ENCODE data around the gene ATL1. TPM values are rescaled to one million over a fixed set of nuclear protein-coding genes. Genes with fewer than 3 reads are reported as not detected.
"Not testable (repeated sequence)": the region's sequence is repeated elsewhere in the genome, so short reads cannot be mapped to it uniquely, and the experiment has no call there.

Gene ATL1
- polyA plus RNA-seq, 6 donors from 2014 or later = 2.1 to 7.1 (median 5.2) TPM

- Mint-ChIP-seq H3K4me1 (peaks cover 39 to 63% (median 54%) of the 10 kb centered on the region in 3 donors), H3K27me3 (no peaks in the 10 kb centered on the region), H3K9me3 (peaks cover 0 to 1% (median 0%) of the 10 kb centered on the region in 7 donors), H3K4me3 (no peak overlapping the region), H3K27ac (peak overlapping the region in 1 of 6 donors; percentile 47), H3K36me3 (peaks cover 22 to 26% of the 10 kb centered on the region in 2 donors)
- DNase-seq (no peak), ATAC-seq (ENCODE audit: low read depth in 2 of 2) (no peak)
Measured at GRCh38 chr14:50658203-50658602, 98.3 kb downstream of the ATL1 start.

- peaks cover 29 to 34% of the 10 kb centered on the region in 2 donors for H3K36me3 Mint-ChIP-seq
- DNase-seq = no peak
- no peak overlapping the region for H3K4me3 Mint-ChIP-seq
- ATAC-seq (ENCODE audit: low read depth in 2 of 2) = no peak
- peak overlapping the region in 4 of 6 donors; percentile 69 to 87 (median 78) for H3K27ac Mint-ChIP-seq
- H3K4me1 Mint-ChIP-seq = peaks cover 42 to 61% (median 58%) of the 10 kb centered on the region in 3 donors
- no peaks in the 10 kb centered on the region for H3K27me3 Mint-ChIP-seq
- peaks cover 0 to 1% (median 0%) of the 10 kb centered on the region in 7 donors for H3K9me3 Mint-ChIP-seq
Measured at GRCh38 chr14:50659327-50659974, 99.5 kb downstream of the ATL1 start.

- H3K27ac Mint-ChIP-seq = peak overlapping the region in 2 of 6 donors; percentile 36 to 38
- H3K9me3 Mint-ChIP-seq; ATAC-seq (ENCODE audit: low read depth in 2 of 2); DNase-seq; H3K27me3 Mint-ChIP-seq: not testable (repeated sequence)
- peaks cover 29 to 49% (median 49%) of the 10 kb centered on the region in 3 donors for H3K4me1 Mint-ChIP-seq
- peaks cover 29 to 32% of the 10 kb centered on the region in 2 donors for H3K36me3 Mint-ChIP-seq
- H3K4me3 Mint-ChIP-seq = peak overlapping the region in 6 of 8 donors; percentile 5 to 54 (median 45)
Measured at GRCh38 chr14:50664579-50664978, 104.6 kb downstream of the ATL1 start.

- Mint-ChIP-seq H3K36me3 (peaks cover 22 to 27% of the 10 kb centered on the region in 2 donors), H3K4me1 (peaks cover 23 to 42% (median 42%) of the 10 kb centered on the region in 3 donors), H3K27ac (peak overlapping the region in 5 of 6 donors; percentile 36 to 71 (median 50)), H3K4me3 (peak overlapping the region; percentile 33 to 90 (median 67))
- H3K27me3 Mint-ChIP-seq, DNase-seq, H3K9me3 Mint-ChIP-seq: not testable (repeated sequence)
- ATAC-seq (ENCODE audit: low read depth in 2 of 2) = peak; percentile 17 to 23
Measured at GRCh38 chr14:50665300-50665699, 105.4 kb downstream of the ATL1 start.

- no peaks in the 10 kb centered on the region for H3K9me3 Mint-ChIP-seq
- peak overlapping the region in 1 of 8 donors; percentile 98 for H3K4me3 Mint-ChIP-seq
- peak; percentile 36 for DNase-seq
Measured at GRCh38 chr14:50666772-50667683, 107.1 kb downstream of the ATL1 start.

GRCh38 chr14:50667684-50667995, 107.7 kb downstream of the ATL1 start:
- Mint-ChIP-seq H3K27ac (peak overlapping the region in 3 of 6 donors; percentile 94 to 99 (median 98)), H3K36me3 (peaks cover 9 to 14% of the 10 kb centered on the region in 2 donors), H3K4me3 (peak overlapping the region in 1 of 8 donors; percentile 98), H3K9me3 (no peaks in the 10 kb centered on the region), H3K27me3 (no peaks in the 10 kb centered on the region), H3K4me1 (peaks cover 10 to 38% (median 29%) of the 10 kb centered on the region in 3 donors)
- DNase-seq = peak; percentile 67
- peak; percentile 72 to 77 for ATAC-seq (ENCODE audit: low read depth in 2 of 2)

More at GRCh38 chr14:50666772-50667683, 107.1 kb downstream of the ATL1 start:
- peak overlapping the region in 3 of 6 donors; percentile 94 to 99 (median 98) for H3K27ac Mint-ChIP-seq
- peaks cover 9 to 14% of the 10 kb centered on the region in 2 donors for H3K36me3 Mint-ChIP-seq
- ATAC-seq (ENCODE audit: low read depth in 2 of 2) = peak; percentile 40 to 46
- no peaks in the 10 kb centered on the region for H3K27me3 Mint-ChIP-seq
- peaks cover 10 to 39% (median 29%) of the 10 kb centered on the region in 3 donors for H3K4me1 Mint-ChIP-seq

GRCh38 chr14:50667996-50668825, 108.3 kb downstream of the ATL1 start, which contains the start of gene SAV1:
TSS of gene SAV1 (minus strand) at chr14:50668306. CDS start at chr14:50667967, 339 bp downstream.
- DNase-seq = peak; percentile 56
- ATAC-seq (ENCODE audit: low read depth in 2 of 2) = peak; percentile 59 to 61
- Mint-ChIP-seq H3K9me3 (no peaks in the 10 kb centered on the region), H3K4me1 (peaks cover 7 to 32% (median 24%) of the 10 kb centered on the region in 3 donors), H3K4me3 (peak within 1 kb of the TSS in 1 of 8 donors; percentile 98), H3K27ac (peak within 1 kb of the TSS in 3 of 6 donors; percentile 94 to 99 (median 98)), H3K36me3 (peaks cover 9 to 10% of the 10 kb centered on the region in 2 donors), H3K27me3 (no peaks in the 10 kb centered on the region)

GRCh38 chr14:50668826-50669143, 108.8 kb downstream of the ATL1 start:
- Mint-ChIP-seq H3K27me3 (no peaks in the 10 kb centered on the region), H3K4me3 (no peak overlapping the region), H3K4me1 (peaks cover 3 to 27% (median 19%) of the 10 kb centered on the region in 3 donors), H3K36me3 (peaks cover 4 to 6% of the 10 kb centered on the region in 2 donors), H3K27ac (no peak overlapping the region), H3K9me3 (no peaks in the 10 kb centered on the region)
- ATAC-seq (ENCODE audit: low read depth in 2 of 2) = peak in 1 of 2 donors; percentile 1
- no peak for DNase-seq

GRCh38 chr14:50669441-50669986, 109.6 kb downstream of the ATL1 start:
- Mint-ChIP-seq H3K27ac (no peak overlapping the region), H3K4me3 (no peak overlapping the region), H3K4me1 (peaks cover 0 to 23% (median 15%) of the 10 kb centered on the region in 3 donors), H3K36me3 (peaks cover 0 to 2% of the 10 kb centered on the region in 2 donors), H3K9me3 (no peaks in the 10 kb centered on the region), H3K27me3 (no peaks in the 10 kb centered on the region)
- ATAC-seq (ENCODE audit: low read depth in 2 of 2) (no peak), DNase-seq (no peak)

GRCh38 chr14:50670196-50670865, 110.4 kb downstream of the ATL1 start:
- Mint-ChIP-seq H3K4me1 (peaks cover 0 to 22% (median 15%) of the 10 kb centered on the region in 3 donors), H3K9me3 (peaks cover 0 to 1% (median 0%) of the 10 kb centered on the region in 7 donors)

GRCh38 chr14:50670866-50671256, 110.9 kb downstream of the ATL1 start:
- H3K27ac Mint-ChIP-seq = peak overlapping the region in 2 of 6 donors; percentile 31 to 75
- no peaks in the 10 kb centered on the region for H3K36me3 Mint-ChIP-seq
- H3K27me3 Mint-ChIP-seq = no peaks in the 10 kb centered on the region
- peaks cover 0 to 1% (median 0%) of the 10 kb centered on the region in 7 donors for H3K9me3 Mint-ChIP-seq
- DNase-seq (no peak), ATAC-seq (ENCODE audit: low read depth in 2 of 2) (no peak)
- no peak overlapping the region for H3K4me3 Mint-ChIP-seq
- peaks cover 0 to 23% (median 15%) of the 10 kb centered on the region in 3 donors for H3K4me1 Mint-ChIP-seq

More at GRCh38 chr14:50670196-50670865, 110.4 kb downstream of the ATL1 start:
- peak overlapping the region in 3 of 6 donors; percentile 31 to 75 (median 39) for H3K27ac Mint-ChIP-seq
- ATAC-seq (ENCODE audit: low read depth in 2 of 2) (no peak), DNase-seq (no peak)
- H3K36me3 Mint-ChIP-seq = no peaks in the 10 kb centered on the region
- H3K27me3 Mint-ChIP-seq = no peaks in the 10 kb centered on the region
- H3K4me3 Mint-ChIP-seq = no peak overlapping the region

- H3K4me3 Mint-ChIP-seq = no peak overlapping the region
- peaks cover 23 to 51% (median 30%) of the 10 kb centered on the region in 3 donors for H3K4me1 Mint-ChIP-seq
- peak overlapping the region in 2 of 6 donors; percentile 24 to 91 for H3K27ac Mint-ChIP-seq
- H3K36me3 Mint-ChIP-seq = no peaks in the 10 kb centered on the region
- DNase-seq = no peak
- no peaks in the 10 kb centered on the region for H3K27me3 Mint-ChIP-seq
- no peak for ATAC-seq (ENCODE audit: low read depth in 2 of 2)
- H3K9me3 Mint-ChIP-seq = peaks cover 0 to 1% (median 0%) of the 10 kb centered on the region in 7 donors
Measured at GRCh38 chr14:50675597-50675996, 115.7 kb downstream of the ATL1 start.

Data from naive B cell (primary cell).